OCI-LY7 (cell line): ENCODE measurements around the gene AMPH. TPM values are rescaled to one million over a fixed set of nuclear protein-coding genes. Genes with fewer than 3 reads are reported as not detected.

Experiments
- BruUV-seq: library from RNA; stranded (reverse); fragments of 400-500 nt; replicated peaks from 2 replicates; lab custom pipeline; 2021; lab: Mats Ljungman, UMichigan
- CTCF ChIA-PET: fragments of 300-600 bp; sonication (Branson Sonifier 250); formaldehyde crosslinking; loops from one replicate; lab custom pipeline; 2022; ENCODE audit warnings: antibody characterized with exemption; ENCODE audit not compliant: unreplicated experiment; lab: Charles Lee
- POLR2A ChIA-PET: fragments of 300-600 bp; sonication (Branson Sonifier 250); formaldehyde crosslinking; loops from one replicate; lab custom pipeline; 2022; ENCODE audit warnings: antibody characterized with exemption; lab: Charles Lee
- DNase-seq: peaks from one replicate; pipeline ENCODE4 v3.0.0-alpha.2; 2015; ENCODE audit warnings: low spot score
- H2AFZ ChIP-seq: fragments of 200-600 bp; sonication (generic), shearing (Covaris generic); 2 replicates; pipeline ENCODE4 v1.6.1; 2014; ENCODE audit warnings: mild to moderate bottlenecking, antibody characterized with exemption, low read length, moderate library complexity
- H3K27ac ChIP-seq: fragments of 200-600 bp; sonication (generic); 2 replicates; pipeline ENCODE4 v1.5.1; 2014; ENCODE audit warnings: mixed run types, low read depth, mild to moderate bottlenecking, moderate library complexity, low read length, inconsistent platforms; ENCODE audit not compliant: poor library complexity, severe bottlenecking
- H3K36me3 ChIP-seq: fragments of 200-600 bp; sonication (generic); 2 replicates; pipeline ENCODE4 v1.6.1; 2014; ENCODE audit warnings: mild to moderate bottlenecking, antibody characterized with exemption, low read length, moderate library complexity, mixed read lengths; ENCODE audit not compliant: insufficient read depth
- H3K4me1 ChIP-seq: fragments of 200-600 bp; sonication (generic); 2 replicates; pipeline ENCODE4 v1.5.1; 2014; ENCODE audit warnings: mild to moderate bottlenecking, low read length; ENCODE audit not compliant: insufficient read depth, poor library complexity, severe bottlenecking
- H3K4me2 ChIP-seq: fragments of 200-600 bp; sonication (generic); 2 replicates; pipeline ENCODE4 v1.6.1; 2014; ENCODE audit warnings: mild to moderate bottlenecking, low read length
- H3K4me3 ChIP-seq: fragments of 200-600 bp; sonication (generic); 2 replicates; pipeline ENCODE4 v1.5.1; 2014; ENCODE audit warnings: mild to moderate bottlenecking, low read depth, low read length; ENCODE audit not compliant: poor library complexity, severe bottlenecking
- H3K79me2 ChIP-seq: fragments of 200-600 bp; sonication (generic); 2 replicates; pipeline ENCODE4 v1.6.1; 2016; ENCODE audit warnings: low read depth, mild to moderate bottlenecking, low read length, moderate library complexity, mixed read lengths; ENCODE audit not compliant: insufficient read depth
- H3K9me2 ChIP-seq: fragments of 200-600 bp; sonication (generic); 2 replicates; pipeline ENCODE4 v1.6.1; 2016; ENCODE audit warnings: mild to moderate bottlenecking, low read length, mixed read lengths; ENCODE audit not compliant: insufficient read depth
- H3K9me3 ChIP-seq: fragments of 200-600 bp; sonication (generic); 2 replicates; pipeline ENCODE4 v1.6.1; 2014; ENCODE audit warnings: mild to moderate bottlenecking, mixed run types, low read length, mixed read lengths
- H4K20me1 ChIP-seq: fragments of 200-600 bp; sonication (generic); 2 replicates; pipeline ENCODE4 v1.6.1; 2014; ENCODE audit warnings: mild to moderate bottlenecking, antibody characterized with exemption, low read length, moderate library complexity, mixed read lengths; ENCODE audit not compliant: insufficient read depth
- EZH2phosphoT487 ChIP-seq: fragments of 200-600 bp; sonication (generic); IDR thresholded peaks from 2 replicates; pipeline ENCODE4 v1.6.1; 2018; ENCODE audit warnings: low read depth, borderline replicate concordance, mild to moderate bottlenecking, mixed run types, antibody characterized with exemption, low read length, moderate library complexity, mixed read lengths
- intact Hi-C: fragments of 100-400 bp; cut with micrococcal nuclease; formaldehyde crosslinking; loops from one replicate; pipeline ENCODE4 v1.10.0; 2022; ENCODE audit not compliant: unreplicated experiment
- total RNA-seq, 2 experiments: library from RNA; depleted of rRNA in 1 of 2; stranded (reverse); fragments of >200 nt in 1 of 2; shearing (Covaris generic) in 1 of 2; gene quantifications; 2 replicates each; pipeline ENCODE4 v1.2.3, GENCODE V29; 2014 to 2022
- TF ChIP-seq, protein P1 (sequence below): fragments of 200-600 bp; sonication (generic); conservative IDR thresholded peaks from 2 replicates; pipeline ENCODE4 v1.5.1; 2014; ENCODE audit warnings: mild to moderate bottlenecking, antibody characterized with exemption, low read length, moderate library complexity, mixed read lengths

Gene AMPH
- total RNA-seq, 2 experiments from 2014 or later: not detected

- POLR2A ChIA-PET: no interaction called here
- DNase-seq: no peak
- no peaks in the 10 kb centered on the region; the same call in 1 of the 2 replicates for H4K20me1 ChIP-seq
- no peaks in the 10 kb centered on the region for H3K9me2 ChIP-seq
- TF ChIP-seq, protein P1, sequence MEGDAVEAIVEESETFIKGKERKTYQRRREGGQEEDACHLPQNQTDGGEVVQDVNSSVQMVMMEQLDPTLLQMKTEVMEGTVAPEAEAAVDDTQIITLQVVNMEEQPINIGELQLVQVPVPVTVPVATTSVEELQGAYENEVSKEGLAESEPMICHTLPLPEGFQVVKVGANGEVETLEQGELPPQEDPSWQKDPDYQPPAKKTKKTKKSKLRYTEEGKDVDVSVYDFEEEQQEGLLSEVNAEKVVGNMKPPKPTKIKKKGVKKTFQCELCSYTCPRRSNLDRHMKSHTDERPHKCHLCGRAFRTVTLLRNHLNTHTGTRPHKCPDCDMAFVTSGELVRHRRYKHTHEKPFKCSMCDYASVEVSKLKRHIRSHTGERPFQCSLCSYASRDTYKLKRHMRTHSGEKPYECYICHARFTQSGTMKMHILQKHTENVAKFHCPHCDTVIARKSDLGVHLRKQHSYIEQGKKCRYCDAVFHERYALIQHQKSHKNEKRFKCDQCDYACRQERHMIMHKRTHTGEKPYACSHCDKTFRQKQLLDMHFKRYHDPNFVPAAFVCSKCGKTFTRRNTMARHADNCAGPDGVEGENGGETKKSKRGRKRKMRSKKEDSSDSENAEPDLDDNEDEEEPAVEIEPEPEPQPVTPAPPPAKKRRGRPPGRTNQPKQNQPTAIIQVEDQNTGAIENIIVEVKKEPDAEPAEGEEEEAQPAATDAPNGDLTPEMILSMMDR: no peak
- no peak for TF ChIP-seq EZH2phosphoT487
- no peaks in the 10 kb centered on the region for H3K9me3 ChIP-seq
- CTCF ChIA-PET: no interaction called here
- no peaks in the 10 kb centered on the region for H3K36me3 ChIP-seq
- no peak overlapping the region for H3K4me3 ChIP-seq
- peaks cover 6% of the 10 kb centered on the region for H3K4me1 ChIP-seq
- H3K27ac ChIP-seq: no peak overlapping the region
- no peaks in the 10 kb centered on the region for H3K79me2 ChIP-seq
- no TSS peak for BruUV-seq
- H2AFZ ChIP-seq: no peak overlapping the region
- intact Hi-C loops: no loop called here
- H3K4me2 ChIP-seq: no peak overlapping the region
Observed at GRCh38 chr7:38429057-38429456, 202.1 kb downstream of the AMPH start.

GRCh38 chr7:38428041-38428440, 203.1 kb downstream of the AMPH start:
- Histone ChIP-seq H3K4me2 (no peak overlapping the region), H4K20me1 (no peaks in the 10 kb centered on the region; the same call in 1 of the 2 replicates), H3K36me3 (no peaks in the 10 kb centered on the region), H3K27ac (no peak overlapping the region), H3K79me2 (no peaks in the 10 kb centered on the region), H3K4me1 (peaks cover 6% of the 10 kb centered on the region), H2AFZ (no peak overlapping the region), H3K9me3 (no peaks in the 10 kb centered on the region), H3K9me2 (no peaks in the 10 kb centered on the region), H3K4me3 (no peak overlapping the region)
- BruUV-seq: no TSS peak
- ChIA-PET CTCF (no interaction called here), POLR2A (no interaction called here)
- intact Hi-C loops: no loop called here
- TF ChIP-seq, protein P1: no peak
- no peak for TF ChIP-seq EZH2phosphoT487
- DNase-seq: no peak

DNA sequence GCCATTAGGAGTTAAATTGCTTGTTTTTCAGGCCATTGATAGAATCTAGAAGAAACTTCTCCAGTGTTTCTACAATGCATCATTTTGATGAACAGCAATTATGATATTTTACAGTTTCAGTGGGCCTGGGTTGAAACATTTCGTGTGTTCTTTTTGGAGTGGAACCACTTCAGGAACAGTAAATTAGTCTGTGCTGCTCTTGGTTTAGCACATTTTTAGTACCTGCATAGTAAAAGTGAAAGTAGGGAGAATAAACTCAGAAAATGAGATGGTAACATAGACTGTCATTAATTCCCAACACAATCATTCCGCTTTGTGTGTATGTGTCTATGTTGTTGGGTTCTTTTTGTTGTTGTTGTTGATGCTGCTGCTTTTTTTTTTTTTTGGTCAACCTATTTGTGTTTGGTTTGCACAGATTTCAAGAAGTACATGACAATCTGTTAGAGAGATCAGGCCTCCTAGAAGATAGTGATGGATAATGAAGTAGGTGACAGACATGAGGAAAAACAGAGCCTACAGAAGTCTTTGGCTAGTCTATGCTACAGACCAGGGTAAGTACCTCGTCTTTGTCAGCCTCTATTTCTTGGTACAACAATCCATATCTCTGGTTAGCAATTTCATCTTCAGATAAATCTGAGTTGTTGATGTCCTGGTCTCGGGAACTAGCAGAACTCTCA, 203.8 kb downstream of the AMPH start:
- DNase-seq: no peak
- Histone ChIP-seq H3K9me2 (no peaks in the 10 kb centered on the region), H3K79me2 (no peaks in the 10 kb centered on the region), H3K27ac (no peak overlapping the region), H3K36me3 (no peaks in the 10 kb centered on the region), H3K9me3 (no peaks in the 10 kb centered on the region), H2AFZ (no peak overlapping the region), H4K20me1 (no peaks in the 10 kb centered on the region; the same call in 1 of the 2 replicates), H3K4me1 (peaks cover 6% of the 10 kb centered on the region), H3K4me3 (no peak overlapping the region), H3K4me2 (no peak overlapping the region)
- ChIA-PET POLR2A (no interaction called here), CTCF (no interaction called here)
- intact Hi-C loops: no loop called here
- TF ChIP-seq, protein P1: no peak
- TF ChIP-seq EZH2phosphoT487: no peak
- no TSS peak for BruUV-seq
